ENCODE data around the gene PBRM1.

PBRM1 gene

GRCh38 chr3:52509753-52510328 lies 175.9 kb downstream of the PBRM1 start:
- no peak for DNase-seq (ENCODE audit: low read depth)

GRCh38 chr3:52507359-52507758 lies 178.4 kb downstream of the PBRM1 start:
- no peak for DNase-seq (ENCODE audit: low read depth)

GRCh38 chr3:52506266-52506966 lies 179.3 kb downstream of the PBRM1 start:
- no peak for DNase-seq (ENCODE audit: low read depth)

GRCh38 chr3:52504977-52505376 lies 180.7 kb downstream of the PBRM1 start:
- no peak for DNase-seq (ENCODE audit: low read depth)

GRCh38 chr3:52503788-52504424 lies 181.8 kb downstream of the PBRM1 start:
- DNase-seq (ENCODE audit: low read depth), result no peak

GRCh38 chr3:52502808-52503350 lies 182.8 kb downstream of the PBRM1 start:
- no peak for DNase-seq (ENCODE audit: low read depth)

GRCh38 chr3:52502001-52502400 lies 183.7 kb downstream of the PBRM1 start:
- DNase-seq (ENCODE audit: low read depth), result no peak

- no peak for DNase-seq (ENCODE audit: low read depth)
Observed at GRCh38 chr3:52501046-52501445, 184.7 kb downstream of the PBRM1 start.

GRCh38 chr3:52498137-52499054 lies 187.3 kb downstream of the PBRM1 start:
- no peak for DNase-seq (ENCODE audit: low read depth)

- DNase-seq (ENCODE audit: low read depth), result no peak
Observed at GRCh38 chr3:52495777-52496602, 189.7 kb downstream of the PBRM1 start.
